Activated B cell treated with CpG ODN at 0.5 μM for 24 hours (primary cell): ENCODE measurements around the gene GDI1. TPM values are rescaled to one million over a fixed set of nuclear protein-coding genes. Genes with fewer than 3 reads are reported as not detected.

Experiments used
- ATAC-seq: fragments of 200-7000 bp; cut with Tn5 transposase; one replicate; pipeline ENCODE4 v1.10.0; 2021; ENCODE audit warnings: low read depth, mild to moderate bottlenecking, moderate library complexity
- CTCF ChIA-PET: fragments of 350-600 bp; sonication (Branson Sonifier 250); formaldehyde crosslinking; loops from one replicate; lab custom pipeline; 2021; ENCODE audit warnings: antibody characterized with exemption; lab: Charles Lee
- POLR2A ChIA-PET: fragments of 350-600 bp; sonication (Branson Sonifier 250); formaldehyde crosslinking; loops from one replicate; lab custom pipeline; 2021; ENCODE audit warnings: antibody characterized with exemption; lab: Charles Lee
- DNase-seq: peaks from one replicate; pipeline ENCODE4 v3.0.0; 2022
- H3K27ac Mint-ChIP-seq: one replicate; pipeline ENCODE4 v1.8.0; 2020; ENCODE audit warnings: mixed read lengths
- H3K27me3 Mint-ChIP-seq: one replicate; pipeline ENCODE4 v1.8.0; 2021; ENCODE audit warnings: mixed read lengths
- H3K36me3 Mint-ChIP-seq: one replicate; pipeline ENCODE4 v1.8.0; 2021; ENCODE audit warnings: low read depth, mixed read lengths
- H3K4me1 Mint-ChIP-seq: one replicate; pipeline ENCODE4 v1.8.0; 2021; ENCODE audit warnings: mixed read lengths
- H3K4me3 Mint-ChIP-seq: one replicate; pipeline ENCODE4 v1.8.0; 2020; ENCODE audit warnings: mild to moderate bottlenecking, mixed read lengths
- H3K9me3 Mint-ChIP-seq: one replicate; pipeline ENCODE4 v1.8.0; 2020; ENCODE audit warnings: mixed read lengths
- CTCF ChIP-seq: fragments of 200-600 bp; IDR thresholded peaks from one replicate; pipeline ENCODE4 v1.8.0; 2022; ENCODE audit warnings: antibody characterized with exemption, mild to moderate bottlenecking
- intact Hi-C: fragments of 100-400 bp; cut with micrococcal nuclease; formaldehyde crosslinking; loops from one replicate; pipeline ENCODE4 v1.15.1; 2024
- total RNA-seq: library from RNA; stranded (reverse); gene quantifications from 2 replicates; pipeline ENCODE4 v1.2.3, GENCODE V29; 2022

GDI1 gene
- total RNA-seq, 1 donor from 2014 or later: 127 TPM

DNA sequence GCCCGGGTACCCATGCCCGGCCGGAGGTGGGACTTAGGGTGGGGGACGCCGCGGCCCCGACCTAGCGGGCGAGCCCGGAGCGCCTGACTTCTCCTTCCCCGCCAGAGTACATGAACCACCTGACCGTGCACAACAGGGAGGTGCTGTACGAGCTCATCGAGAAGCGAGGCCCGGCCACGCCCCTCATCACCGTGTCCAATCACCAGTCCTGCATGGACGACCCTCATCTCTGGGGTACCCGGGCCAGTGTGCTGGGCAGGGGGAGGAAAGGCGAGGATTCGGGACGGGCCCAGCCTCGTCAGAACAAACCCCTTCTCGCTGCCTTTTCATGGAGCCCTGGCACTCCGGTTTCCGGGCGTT lies 25.0 kb upstream of the GDI1 start:
- H3K36me3 Mint-ChIP-seq: peaks cover 7% of the 10 kb centered on the region
- peaks cover 24% of the 10 kb centered on the region for H3K4me1 Mint-ChIP-seq
- no peak for TF ChIP-seq CTCF
- no peaks in the 10 kb centered on the region for H3K27me3 Mint-ChIP-seq
- intact Hi-C loops: loop anchor here (1.0 kb wide), 2 partner anchors 16 to 43 kb away; partner anchors contain the start of gene ATP6AP1
- DNase-seq (peak; percentile 33), ATAC-seq (peak; percentile 53)
- H3K9me3 Mint-ChIP-seq: no peaks in the 10 kb centered on the region
- CTCF ChIA-PET: no interaction called here
- POLR2A ChIA-PET: interaction anchor here (0.7 to 7.3 kb wide), 14 partner anchors 14 to 135 kb away, joined by 3 to 125 read pairs (median 4); partner anchors contain the start of genes ATP6AP1, EMD, FAM50A and G6PD
- H3K27ac Mint-ChIP-seq: peak overlapping the region; percentile 79
- peak overlapping the region; percentile 77 for H3K4me3 Mint-ChIP-seq

- no peaks in the 10 kb centered on the region for H3K9me3 Mint-ChIP-seq
- peak; percentile 43 for ATAC-seq
Measured at GRCh38 chrX:154412468-154412867, 24.5 kb upstream of the GDI1 start.

DNA sequence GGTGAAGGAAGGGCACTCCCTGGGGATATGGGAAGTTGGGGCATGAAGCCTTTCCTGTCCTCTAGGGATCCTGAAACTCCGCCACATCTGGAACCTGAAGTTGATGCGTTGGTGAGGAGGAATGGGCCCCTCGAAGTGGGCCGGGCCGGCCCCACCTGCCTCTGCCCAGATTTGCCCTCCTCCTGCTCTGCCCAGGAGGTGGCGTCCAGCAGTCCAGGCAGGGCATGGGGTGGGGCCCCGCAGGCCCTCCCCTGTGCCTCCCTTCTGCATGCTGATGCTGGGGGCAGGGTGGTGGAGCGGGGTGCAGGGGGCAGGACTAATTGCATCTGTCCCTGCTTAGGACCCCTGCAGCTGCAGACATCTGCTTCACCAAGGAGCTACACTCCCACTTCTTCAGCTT lies 23.8 kb upstream of the GDI1 start:
- intact Hi-C loops: no loop called here
- H3K4me1 Mint-ChIP-seq: peaks cover 24% of the 10 kb centered on the region
- POLR2A ChIA-PET: interaction anchor here (2.1 to 7.3 kb wide), 3 partner anchors 15 kb away, joined by 9 to 125 read pairs (median 18); partner anchors contain the start of genes ATP6AP1 and RPL10
- peak overlapping the region; percentile 79 for H3K27ac Mint-ChIP-seq
- ATAC-seq: no peak
- no peak for DNase-seq
- TF ChIP-seq CTCF: no peak
- no peaks in the 10 kb centered on the region for H3K27me3 Mint-ChIP-seq
- H3K9me3 Mint-ChIP-seq: no peaks in the 10 kb centered on the region
- CTCF ChIA-PET: no interaction called here
- peak overlapping the region; percentile 77 for H3K4me3 Mint-ChIP-seq
- peaks cover 7% of the 10 kb centered on the region for H3K36me3 Mint-ChIP-seq

More at GRCh38 chrX:154412468-154412867, 24.5 kb upstream of the GDI1 start:
- intact Hi-C loops: loop anchor here (1.0 kb wide), 1 partner anchor 16 kb away; the partner anchor contains the start of gene ATP6AP1
- H3K36me3 Mint-ChIP-seq: peaks cover 7% of the 10 kb centered on the region
- POLR2A ChIA-PET: interaction anchor here (0.7 to 7.3 kb wide), 13 partner anchors 14 to 131 kb away, joined by 3 to 125 read pairs (median 4); partner anchors contain the start of genes ATP6AP1, EMD, FAM50A and LAGE3
- CTCF ChIA-PET: no interaction called here
- TF ChIP-seq CTCF: no peak
- H3K27me3 Mint-ChIP-seq: no peaks in the 10 kb centered on the region
- peak overlapping the region; percentile 77 for H3K4me3 Mint-ChIP-seq
- peak overlapping the region; percentile 79 for H3K27ac Mint-ChIP-seq
- H3K4me1 Mint-ChIP-seq: peaks cover 24% of the 10 kb centered on the region
- no peak for DNase-seq

GRCh38 chrX:154417157-154417556 lies 19.8 kb upstream of the GDI1 start:
- ATAC-seq: no peak
- POLR2A ChIA-PET: no interaction called here

More at GRCh38 chrX:154417157-154417556, 19.8 kb upstream of the GDI1 start:
- TF ChIP-seq CTCF: no peak
- no peak for DNase-seq
- Mint-ChIP-seq H3K9me3 (no peaks in the 10 kb centered on the region), H3K27ac (no peak overlapping the region), H3K4me3 (no peak overlapping the region), H3K27me3 (no peaks in the 10 kb centered on the region), H3K36me3 (peaks cover 7% of the 10 kb centered on the region), H3K4me1 (peaks cover 16% of the 10 kb centered on the region)
- intact Hi-C loops: no loop called here
- CTCF ChIA-PET: no interaction called here
